ENCODE measurements around the gene XYLT1. TPM values are rescaled to one million over a fixed set of nuclear protein-coding genes. Genes with fewer than 3 reads are reported as not detected.

The XYLT1 gene
- 2.8 and 5.5 TPM in 2 replicates for total RNA-seq

GRCh38 chr16:17470908-17471718, at the start of gene XYLT1:
TSS of gene XYLT1 (minus strand) at chr16:17470960. CDS start at chr16:17470796, 164 bp downstream.

Data from mesangial cell (primary cell).